Measurements from ENCODE around the gene CADPS. TPM values are rescaled to one million over a fixed set of nuclear protein-coding genes. Genes with fewer than 3 reads are reported as not detected.
A peak's percentile ranks its signal among the peaks of the same experiment; 100 is the strongest.

Gene CADPS
- polyA plus RNA-seq, 1 of the 3 experiments (the other 2 are of a cell fraction) = 5.8 TPM

GRCh38 chr3:62414786-62415185 lies 460.4 kb downstream of the CADPS start:
- Histone ChIP-seq H3K27me3 (ENCODE audit: insufficient read depth) (no peaks in the 10 kb centered on the region), H3K4me2 (no peak overlapping the region), H3K4me1 (ENCODE audit: control insufficient read depth in 1 of 2, insufficient read depth in 2 of 2, low read depth in 1 of 2, low read length in 1 of 2) (no peaks in the 10 kb centered on the region; a peak in 1 of 4 replicates), H3K36me3 (replicated peaks in 1 of 2; ENCODE audit: control insufficient read depth in 1 of 2, insufficient read depth in 2 of 2, low read length in 1 of 2) (no peaks in the 10 kb centered on the region), H3K79me2 (ENCODE audit: insufficient read depth) (no peaks in the 10 kb centered on the region; the same call in 1 of the 2 replicates), H3K27ac (ENCODE audit: low read depth in 2 of 2, low read length in 1 of 2) (no peak overlapping the region), H3K4me3 (ENCODE audit: low read depth in 2 of 2, low read length in 1 of 2) (no peak overlapping the region), H3K9me3 (no peaks in the 10 kb centered on the region), H3K9ac (no peak overlapping the region), H2AFZ (ENCODE audit: low read depth) (no peak overlapping the region), H3F3A (replicated peaks; ENCODE audit: insufficient read depth) (no peaks in the 10 kb centered on the region), H3K9me2 (no peaks in the 10 kb centered on the region), H4K20me1 (ENCODE audit: insufficient read depth) (no peaks in the 10 kb centered on the region)
- WGBS (ENCODE audit: low lambda C conversion rate) = 77% methylated on average over 9 of the region's 11 CpGs
- TF ChIP-seq NFIC (IDR thresholded peaks at IDR 0.05; ENCODE audit: borderline replicate concordance) = no peak
- TF ChIP-seq CHD2 (IDR thresholded peaks at IDR 0.05; ENCODE audit: low read length, partially characterized antibody) = no peak
- TF ChIP-seq GATA2 (CRISPR knock-in tag; IDR thresholded peaks at IDR 0.05) = no peak
- no peak for TF ChIP-seq REST (IDR thresholded peaks at IDR 0.05; ENCODE audit: low read depth, low read length)
- no peak for TF ChIP-seq RAD21 (IDR thresholded peaks at IDR 0.05; ENCODE audit: low read length)
- TF ChIP-seq FOXJ3 (CRISPR knock-in tag; IDR thresholded peaks at IDR 0.05) = no peak
- no peak for TF ChIP-seq TEAD4 (IDR thresholded peaks at IDR 0.05; ENCODE audit: borderline replicate concordance, insufficient read depth)
- ChIA-PET POLR2A (no interaction called here), CTCF (interaction anchor here (0.5 kb wide), 1 partner anchor 15 kb away, joined by 3 read pairs; no protein-coding TSS in a partner anchor)
- peak; percentile 20 for DNase-seq

GRCh38 chr3:62413687-62414086 lies 461.5 kb downstream of the CADPS start:
- Histone ChIP-seq H3K4me2 (no peak overlapping the region), H3K4me1 (ENCODE audit: control insufficient read depth in 1 of 2, insufficient read depth in 2 of 2, low read depth in 1 of 2, low read length in 1 of 2) (no peaks in the 10 kb centered on the region; a peak in 1 of 4 replicates), H3K27me3 (ENCODE audit: insufficient read depth) (no peaks in the 10 kb centered on the region), H3K9me3 (no peaks in the 10 kb centered on the region), H4K20me1 (ENCODE audit: insufficient read depth) (no peaks in the 10 kb centered on the region), H3K79me2 (ENCODE audit: insufficient read depth) (no peaks in the 10 kb centered on the region; the same call in 1 of the 2 replicates), H3K9ac (no peak overlapping the region), H3F3A (replicated peaks; ENCODE audit: insufficient read depth) (no peaks in the 10 kb centered on the region), H3K4me3 (ENCODE audit: low read depth in 2 of 2, low read length in 1 of 2) (no peak overlapping the region), H3K36me3 (replicated peaks in 1 of 2; ENCODE audit: control insufficient read depth in 1 of 2, insufficient read depth in 2 of 2, low read length in 1 of 2) (no peaks in the 10 kb centered on the region), H3K9me2 (no peaks in the 10 kb centered on the region), H3K27ac (ENCODE audit: low read depth in 2 of 2, low read length in 1 of 2) (no peak overlapping the region), H2AFZ (ENCODE audit: low read depth) (no peak overlapping the region)
- WGBS (ENCODE audit: low lambda C conversion rate) = 49% methylated on average over 2 of the region's 2 CpGs
- ChIA-PET POLR2A (no interaction called here), CTCF (no interaction called here)
- no peak for DNase-seq
- no peak for TF ChIP-seq CHD2 (IDR thresholded peaks at IDR 0.05; ENCODE audit: low read length, partially characterized antibody)
- no peak for TF ChIP-seq MXI1 (IDR thresholded peaks at IDR 0.05; ENCODE audit: low read depth, low read length)
- no peak for TF ChIP-seq CTCF (IDR thresholded peaks at IDR 0.05)
- TF ChIP-seq RCOR1 (IDR thresholded peaks at IDR 0.05; ENCODE audit: low read length) = no peak
- no peak for TF ChIP-seq JUND (IDR thresholded peaks at IDR 0.05)
- TF ChIP-seq PBX3 (IDR thresholded peaks at IDR 0.05) = no peak

All from SK-N-SH (cell line).